SK-N-SH (cell line): ENCODE measurements around the gene CFAP20.

Source experiments
- EZH2phosphoT487 ChIP-seq: fragments of 200-600 bp; sonication (generic); IDR thresholded peaks from 2 replicates; pipeline ENCODE4 v1.6.1; 2017; ENCODE audit warnings: low read depth, mixed run types, mild to moderate bottlenecking, antibody characterized with exemption, moderate library complexity, borderline replicate concordance
- TF ChIP-seq, protein P1 (sequence below): fragments of 200-600 bp; sonication (generic); IDR thresholded peaks from 2 replicates; pipeline ENCODE4 v1.6.1; 2017; ENCODE audit warnings: antibody characterized with exemption, mild to moderate bottlenecking, moderate library complexity
- TF ChIP-seq, protein P2 (sequence below): IDR thresholded peaks from 2 replicates; pipeline ENCODE4 v1.4.0; 2012; ENCODE audit warnings: low read depth
- TF ChIP-seq, protein P3 (sequence below): IDR thresholded peaks from 2 replicates; pipeline ENCODE4 v1.6.1; 2012; ENCODE audit warnings: mild to moderate bottlenecking, low read depth, low read length, moderate library complexity

DNA sequence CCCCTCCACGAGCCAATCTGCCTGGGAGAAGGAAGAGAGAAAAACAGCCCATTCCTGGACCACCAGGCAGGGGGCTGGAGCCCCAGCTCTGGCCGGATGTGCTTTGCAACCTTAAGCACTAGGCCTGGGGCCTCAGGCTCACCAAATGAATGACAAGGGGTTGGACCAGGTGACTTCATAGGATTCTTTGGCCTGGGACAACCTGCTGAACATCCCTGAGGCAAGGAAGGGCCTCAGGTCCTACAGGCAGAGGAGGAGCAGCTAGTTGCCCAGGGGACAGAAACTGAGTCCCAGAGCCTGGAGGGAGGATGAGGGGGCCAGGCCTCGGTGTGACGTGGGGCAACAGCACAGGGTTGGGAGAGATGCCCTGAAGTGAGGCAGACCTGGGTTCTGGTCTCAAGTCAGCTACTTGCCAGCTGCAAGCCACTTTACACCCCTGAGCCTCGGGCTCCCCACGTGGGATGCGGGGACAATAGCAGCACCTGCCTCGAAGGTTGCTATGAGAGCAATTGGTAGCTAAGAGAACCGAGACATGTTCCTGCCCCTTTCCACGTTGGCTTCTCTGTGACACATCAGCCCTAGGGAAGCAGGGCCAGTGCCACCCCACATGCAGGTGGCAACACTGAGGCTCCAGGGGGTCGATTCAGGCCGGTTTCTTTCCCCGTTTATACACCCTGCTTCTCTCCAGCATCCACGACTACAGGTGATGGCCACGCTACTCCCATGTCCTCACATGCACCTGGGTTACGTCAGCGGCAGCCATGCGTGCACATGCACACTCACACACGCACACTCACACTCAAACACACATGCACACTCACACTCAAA lies 42.6 kb downstream of the CFAP20 start:
- TF ChIP-seq EZH2phosphoT487: no peak
- TF ChIP-seq, protein P1, sequence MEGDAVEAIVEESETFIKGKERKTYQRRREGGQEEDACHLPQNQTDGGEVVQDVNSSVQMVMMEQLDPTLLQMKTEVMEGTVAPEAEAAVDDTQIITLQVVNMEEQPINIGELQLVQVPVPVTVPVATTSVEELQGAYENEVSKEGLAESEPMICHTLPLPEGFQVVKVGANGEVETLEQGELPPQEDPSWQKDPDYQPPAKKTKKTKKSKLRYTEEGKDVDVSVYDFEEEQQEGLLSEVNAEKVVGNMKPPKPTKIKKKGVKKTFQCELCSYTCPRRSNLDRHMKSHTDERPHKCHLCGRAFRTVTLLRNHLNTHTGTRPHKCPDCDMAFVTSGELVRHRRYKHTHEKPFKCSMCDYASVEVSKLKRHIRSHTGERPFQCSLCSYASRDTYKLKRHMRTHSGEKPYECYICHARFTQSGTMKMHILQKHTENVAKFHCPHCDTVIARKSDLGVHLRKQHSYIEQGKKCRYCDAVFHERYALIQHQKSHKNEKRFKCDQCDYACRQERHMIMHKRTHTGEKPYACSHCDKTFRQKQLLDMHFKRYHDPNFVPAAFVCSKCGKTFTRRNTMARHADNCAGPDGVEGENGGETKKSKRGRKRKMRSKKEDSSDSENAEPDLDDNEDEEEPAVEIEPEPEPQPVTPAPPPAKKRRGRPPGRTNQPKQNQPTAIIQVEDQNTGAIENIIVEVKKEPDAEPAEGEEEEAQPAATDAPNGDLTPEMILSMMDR: no peak
- TF ChIP-seq, protein P2, sequence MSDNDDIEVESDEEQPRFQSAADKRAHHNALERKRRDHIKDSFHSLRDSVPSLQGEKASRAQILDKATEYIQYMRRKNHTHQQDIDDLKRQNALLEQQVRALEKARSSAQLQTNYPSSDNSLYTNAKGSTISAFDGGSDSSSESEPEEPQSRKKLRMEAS: no peak
- TF ChIP-seq, protein P3, sequence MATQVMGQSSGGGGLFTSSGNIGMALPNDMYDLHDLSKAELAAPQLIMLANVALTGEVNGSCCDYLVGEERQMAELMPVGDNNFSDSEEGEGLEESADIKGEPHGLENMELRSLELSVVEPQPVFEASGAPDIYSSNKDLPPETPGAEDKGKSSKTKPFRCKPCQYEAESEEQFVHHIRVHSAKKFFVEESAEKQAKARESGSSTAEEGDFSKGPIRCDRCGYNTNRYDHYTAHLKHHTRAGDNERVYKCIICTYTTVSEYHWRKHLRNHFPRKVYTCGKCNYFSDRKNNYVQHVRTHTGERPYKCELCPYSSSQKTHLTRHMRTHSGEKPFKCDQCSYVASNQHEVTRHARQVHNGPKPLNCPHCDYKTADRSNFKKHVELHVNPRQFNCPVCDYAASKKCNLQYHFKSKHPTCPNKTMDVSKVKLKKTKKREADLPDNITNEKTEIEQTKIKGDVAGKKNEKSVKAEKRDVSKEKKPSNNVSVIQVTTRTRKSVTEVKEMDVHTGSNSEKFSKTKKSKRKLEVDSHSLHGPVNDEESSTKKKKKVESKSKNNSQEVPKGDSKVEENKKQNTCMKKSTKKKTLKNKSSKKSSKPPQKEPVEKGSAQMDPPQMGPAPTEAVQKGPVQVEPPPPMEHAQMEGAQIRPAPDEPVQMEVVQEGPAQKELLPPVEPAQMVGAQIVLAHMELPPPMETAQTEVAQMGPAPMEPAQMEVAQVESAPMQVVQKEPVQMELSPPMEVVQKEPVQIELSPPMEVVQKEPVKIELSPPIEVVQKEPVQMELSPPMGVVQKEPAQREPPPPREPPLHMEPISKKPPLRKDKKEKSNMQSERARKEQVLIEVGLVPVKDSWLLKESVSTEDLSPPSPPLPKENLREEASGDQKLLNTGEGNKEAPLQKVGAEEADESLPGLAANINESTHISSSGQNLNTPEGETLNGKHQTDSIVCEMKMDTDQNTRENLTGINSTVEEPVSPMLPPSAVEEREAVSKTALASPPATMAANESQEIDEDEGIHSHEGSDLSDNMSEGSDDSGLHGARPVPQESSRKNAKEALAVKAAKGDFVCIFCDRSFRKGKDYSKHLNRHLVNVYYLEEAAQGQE: no peak
